Nephron progenitor cell (in vitro differentiated cells): ENCODE results near the gene ARMC9.
A peak's percentile ranks its signal among the peaks of the same experiment; 100 is the strongest.

Source experiments
- DNase-seq: peaks from one replicate; pipeline ENCODE4 v3.0.0; 2021
- H3K27ac Mint-ChIP-seq: 2 replicates; pipeline ENCODE4 v1.8.0; 2021; ENCODE audit warnings: mild to moderate bottlenecking, moderate library complexity, mixed read lengths
- H3K27me3 Mint-ChIP-seq: 2 replicates; pipeline ENCODE4 v1.8.0; 2021; ENCODE audit warnings: mild to moderate bottlenecking, low read depth, mixed read lengths; ENCODE audit not compliant: poor library complexity
- H3K36me3 Mint-ChIP-seq: 2 replicates; pipeline ENCODE4 v1.8.0; 2021; ENCODE audit warnings: low read depth, mixed read lengths
- H3K4me1 Mint-ChIP-seq: 2 replicates; pipeline ENCODE4 v1.8.0; 2021; ENCODE audit warnings: mixed read lengths
- H3K4me3 Mint-ChIP-seq: 2 replicates; pipeline ENCODE4 v1.8.0; 2021; ENCODE audit warnings: mild to moderate bottlenecking, moderate library complexity, mixed read lengths
- H3K9me3 Mint-ChIP-seq: 2 replicates; pipeline ENCODE4 v1.8.0; 2021; ENCODE audit warnings: mild to moderate bottlenecking, moderate library complexity, mixed read lengths
- TF ChIP-seq, protein P1 (sequence below): fragments of 200-600 bp; sonication (generic); IDR thresholded peaks from 2 replicates; pipeline ENCODE4 v1.5.0; 2021; ENCODE audit warnings: antibody characterized with exemption

The ARMC9 gene

DNA sequence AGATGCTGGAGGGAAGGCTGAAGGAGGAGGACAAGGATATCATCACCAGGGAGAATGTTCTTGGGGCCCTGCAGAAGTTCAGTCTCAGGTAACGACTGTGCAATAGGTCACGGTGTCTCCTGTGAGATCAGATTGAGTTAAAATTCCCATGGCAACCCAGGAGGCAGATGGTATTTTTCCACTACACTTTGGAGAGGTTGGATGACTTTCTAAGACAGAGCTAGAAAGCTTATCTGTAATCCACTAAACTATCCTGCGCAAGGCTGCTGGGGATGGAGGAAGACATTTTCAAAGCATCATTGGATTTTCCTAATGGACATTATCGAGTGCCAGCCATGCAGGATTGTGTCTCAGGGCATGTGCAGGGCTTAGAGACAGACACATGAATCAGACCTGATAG, 74.6 kb downstream of the ARMC9 start:
- Mint-ChIP-seq H3K27me3 (no peaks in the 10 kb centered on the region), H3K4me1 (peaks cover 18% of the 10 kb centered on the region), H3K9me3 (no peaks in the 10 kb centered on the region), H3K27ac (peak overlapping the region; percentile 61), H3K4me3 (no peak overlapping the region), H3K36me3 (peaks cover 78% of the 10 kb centered on the region)
- TF ChIP-seq, protein P1, sequence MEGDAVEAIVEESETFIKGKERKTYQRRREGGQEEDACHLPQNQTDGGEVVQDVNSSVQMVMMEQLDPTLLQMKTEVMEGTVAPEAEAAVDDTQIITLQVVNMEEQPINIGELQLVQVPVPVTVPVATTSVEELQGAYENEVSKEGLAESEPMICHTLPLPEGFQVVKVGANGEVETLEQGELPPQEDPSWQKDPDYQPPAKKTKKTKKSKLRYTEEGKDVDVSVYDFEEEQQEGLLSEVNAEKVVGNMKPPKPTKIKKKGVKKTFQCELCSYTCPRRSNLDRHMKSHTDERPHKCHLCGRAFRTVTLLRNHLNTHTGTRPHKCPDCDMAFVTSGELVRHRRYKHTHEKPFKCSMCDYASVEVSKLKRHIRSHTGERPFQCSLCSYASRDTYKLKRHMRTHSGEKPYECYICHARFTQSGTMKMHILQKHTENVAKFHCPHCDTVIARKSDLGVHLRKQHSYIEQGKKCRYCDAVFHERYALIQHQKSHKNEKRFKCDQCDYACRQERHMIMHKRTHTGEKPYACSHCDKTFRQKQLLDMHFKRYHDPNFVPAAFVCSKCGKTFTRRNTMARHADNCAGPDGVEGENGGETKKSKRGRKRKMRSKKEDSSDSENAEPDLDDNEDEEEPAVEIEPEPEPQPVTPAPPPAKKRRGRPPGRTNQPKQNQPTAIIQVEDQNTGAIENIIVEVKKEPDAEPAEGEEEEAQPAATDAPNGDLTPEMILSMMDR: no peak
- DNase-seq: no peak

DNA sequence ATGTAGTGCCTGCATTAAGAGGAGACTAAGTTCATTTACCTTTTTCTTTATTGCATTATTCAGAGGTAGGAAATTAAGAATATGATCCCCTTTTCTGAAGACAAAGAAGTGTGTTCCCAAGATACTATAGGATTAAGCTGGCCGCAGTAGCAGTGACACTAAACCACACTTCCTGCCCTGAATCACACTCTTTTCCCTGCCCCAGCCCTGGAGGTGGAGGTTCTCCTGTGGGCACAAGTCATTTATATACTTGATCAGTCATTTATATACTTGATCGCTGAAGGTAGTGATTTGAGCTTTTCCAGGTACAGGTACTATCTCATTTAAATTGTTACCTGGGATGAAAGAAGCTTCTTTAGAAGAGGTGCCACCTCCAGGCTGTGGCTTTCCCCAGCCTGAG, 78.6 kb downstream of the ARMC9 start:
- DNase-seq: no peak
- Mint-ChIP-seq H3K27me3 (no peaks in the 10 kb centered on the region), H3K36me3 (peaks cover 66% of the 10 kb centered on the region), H3K9me3 (no peaks in the 10 kb centered on the region), H3K27ac (no peak overlapping the region), H3K4me1 (peaks cover 6% of the 10 kb centered on the region), H3K4me3 (no peak overlapping the region)
- TF ChIP-seq, protein P1: no peak

DNA sequence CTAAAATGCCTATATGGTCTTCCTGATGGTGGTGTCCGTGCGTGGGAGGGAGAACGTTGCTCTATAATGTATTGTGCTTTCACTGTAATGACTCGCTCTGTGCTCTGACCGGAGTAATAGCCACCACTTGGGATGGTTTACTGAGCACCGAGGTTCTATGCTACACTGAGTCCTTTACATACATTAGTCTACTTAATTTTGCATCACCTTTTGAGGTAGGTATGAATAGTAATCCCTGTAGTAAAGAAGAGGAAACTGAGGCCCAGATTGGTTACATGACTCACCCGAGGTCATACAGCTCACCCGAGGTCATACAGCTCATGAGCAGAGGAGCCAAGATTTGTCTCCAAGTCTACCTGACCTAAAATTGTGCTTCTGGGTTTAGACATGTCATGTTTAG, 79.5 kb downstream of the ARMC9 start:
- TF ChIP-seq, protein P1: no peak
- Mint-ChIP-seq H3K9me3 (no peaks in the 10 kb centered on the region), H3K36me3 (peaks cover 66% of the 10 kb centered on the region), H3K4me3 (no peak overlapping the region), H3K27ac (no peak overlapping the region), H3K27me3 (no peaks in the 10 kb centered on the region), H3K4me1 (peaks cover 2% of the 10 kb centered on the region)
- DNase-seq: no peak

DNA sequence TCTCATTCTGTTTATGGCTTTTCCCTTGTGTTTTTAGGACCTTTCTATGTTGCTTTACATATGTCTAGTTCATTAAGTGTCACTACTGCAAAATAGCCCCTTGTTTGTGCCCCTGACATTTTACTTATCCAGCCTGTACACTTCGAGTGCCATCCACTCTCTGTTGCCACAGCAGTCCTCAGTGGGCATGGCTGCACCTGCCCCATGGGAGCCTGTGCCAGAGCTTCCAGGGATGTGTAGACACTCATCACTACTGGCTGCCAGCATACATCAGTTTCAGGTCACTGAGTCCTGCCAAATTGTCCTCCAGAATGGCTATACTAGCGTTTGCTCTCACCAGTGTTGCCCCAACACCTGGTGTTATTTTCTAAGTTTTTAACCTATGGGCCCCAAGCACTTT, 80.4 kb downstream of the ARMC9 start:
- H3K9me3 Mint-ChIP-seq: no peaks in the 10 kb centered on the region
- DNase-seq: no peak
- no peak overlapping the region for H3K4me3 Mint-ChIP-seq
- TF ChIP-seq, protein P1: no peak
- no peaks in the 10 kb centered on the region for H3K4me1 Mint-ChIP-seq
- no peak overlapping the region for H3K27ac Mint-ChIP-seq
- H3K27me3 Mint-ChIP-seq: no peaks in the 10 kb centered on the region
- H3K36me3 Mint-ChIP-seq: peaks cover 62% of the 10 kb centered on the region

DNA sequence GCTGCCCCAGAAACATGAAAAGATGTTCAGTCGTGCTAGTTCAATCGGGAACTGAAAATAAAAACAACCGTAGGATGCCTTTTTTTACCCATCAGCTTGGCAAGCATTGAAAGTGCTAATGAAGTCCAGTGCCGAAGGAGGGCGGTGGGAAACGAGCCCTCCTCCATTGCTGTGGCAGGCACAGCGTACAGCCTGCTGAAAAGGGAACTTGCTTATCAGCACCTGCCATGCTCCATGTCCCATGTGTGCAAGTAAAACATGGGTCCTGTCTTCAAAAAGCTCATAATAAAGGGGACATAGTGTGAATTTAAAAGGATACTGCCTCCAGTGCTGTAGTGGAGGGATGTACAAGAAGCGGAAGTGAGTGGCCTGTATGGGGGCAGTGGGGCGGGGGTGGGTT, 82.4 kb downstream of the ARMC9 start:
- no peak for DNase-seq
- TF ChIP-seq, protein P1: no peak
- no peak overlapping the region for H3K27ac Mint-ChIP-seq
- no peaks in the 10 kb centered on the region for H3K9me3 Mint-ChIP-seq
- no peaks in the 10 kb centered on the region for H3K27me3 Mint-ChIP-seq
- no peak overlapping the region for H3K4me3 Mint-ChIP-seq
- H3K4me1 Mint-ChIP-seq: no peaks in the 10 kb centered on the region
- peaks cover 58% of the 10 kb centered on the region for H3K36me3 Mint-ChIP-seq

DNA sequence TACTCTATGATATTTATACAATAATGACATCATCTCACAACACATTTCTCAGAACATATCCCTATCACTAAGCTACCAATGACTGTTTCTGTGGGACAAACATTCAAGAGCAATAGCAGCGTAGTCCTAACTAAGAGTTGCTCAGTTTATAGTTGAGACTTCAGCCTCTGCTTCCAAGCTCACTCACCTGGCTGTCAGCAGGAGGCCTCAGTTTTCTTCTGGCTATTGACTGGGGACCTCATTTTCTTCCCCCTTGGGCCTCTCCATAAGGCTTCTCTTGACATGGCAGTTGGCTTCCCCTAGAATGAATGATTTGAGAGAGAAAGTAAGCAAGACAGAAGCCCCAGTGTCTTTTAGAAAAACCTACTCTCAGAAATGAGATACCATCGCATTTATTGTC, 85.9 kb downstream of the ARMC9 start:
- TF ChIP-seq, protein P1: no peak
- DNase-seq: no peak
- H3K36me3 Mint-ChIP-seq: peaks cover 54% of the 10 kb centered on the region
- H3K4me1 Mint-ChIP-seq: no peaks in the 10 kb centered on the region
- no peaks in the 10 kb centered on the region for H3K27me3 Mint-ChIP-seq
- H3K27ac Mint-ChIP-seq: no peak overlapping the region
- no peaks in the 10 kb centered on the region for H3K9me3 Mint-ChIP-seq
- no peak overlapping the region for H3K4me3 Mint-ChIP-seq
